HEK293 (cell line): ENCODE data around the gene RGS14.

Source experiments
- CTCF ChIA-PET: fragments of 350-600 bp; formaldehyde crosslinking; extraction: SDS; loops from one replicate; lab custom pipeline; 2021; ENCODE audit warnings: antibody characterized with exemption; lab: Yijun Ruan, JAX
- POLR2A ChIA-PET: fragments of 300-600 bp; formaldehyde crosslinking; extraction: SDS; loops from one replicate; lab custom pipeline; 2020; ENCODE audit warnings: antibody characterized with exemption, inconsistent platforms; lab: Yijun Ruan, JAX
- H3K27ac ChIP-seq: fragments of 200-500 bp; sonication (Bioruptor generic); 2 replicates; pipeline ENCODE4 v1.5.1; 2014; ENCODE audit warnings: low read depth, low read length, control low read depth, inconsistent platforms; ENCODE audit errors: extremely low read depth
- H3K36me3 ChIP-seq, 2 experiments: fragments of 200-500 bp in 1 of 2; sonication (Bioruptor generic) in 1 of 2; 1 replicate in 1 of 2; 2 replicates in 1 of 2; pipeline ENCODE4 v1.5.1; 2014 to 2017; ENCODE audit warnings: inconsistent platforms in 2 of 2, low read length in 2 of 2; ENCODE audit not compliant: control insufficient read depth in 2 of 2, insufficient read depth in 1 of 2
- H3K4me1 ChIP-seq: fragments of 200-500 bp; sonication (Bioruptor generic); 2 replicates; pipeline ENCODE4 v1.5.1; 2014; ENCODE audit warnings: mild to moderate bottlenecking, low read length, inconsistent platforms; ENCODE audit not compliant: control insufficient read depth, insufficient read depth
- H3K4me3 ChIP-seq: 2 replicates; pipeline ENCODE4 v1.5.1; 2011; ENCODE audit warnings: low read depth, mild to moderate bottlenecking, control low read depth, low read length, moderate library complexity
- H3K9me3 ChIP-seq: fragments of 200-500 bp; sonication (Bioruptor generic); 2 replicates; pipeline ENCODE4 v1.5.1; 2014; ENCODE audit warnings: low read depth, low read length, inconsistent platforms; ENCODE audit not compliant: control insufficient read depth, insufficient read depth
- BCL11B ChIP-seq: fragments of 450-650 bp; formaldehyde crosslinking; IDR thresholded peaks from 2 replicates; pipeline ENCODE4 v1.5.1; 2016; ENCODE audit warnings: low read depth, missing biosample characterization, missing genetic modification characterization
- GLIS1 ChIP-seq: fragments of 450-650 bp; formaldehyde crosslinking; IDR thresholded peaks from 2 replicates; pipeline ENCODE4 v1.5.1; 2016; ENCODE audit warnings: missing biosample characterization, missing genetic modification characterization
- REST ChIP-seq: fragments of 450-650 bp; formaldehyde crosslinking; IDR thresholded peaks from 2 replicates; pipeline ENCODE4 v1.5.1; 2016; ENCODE audit warnings: missing biosample characterization, missing genetic modification characterization
- SCRT1 ChIP-seq: fragments of 450-650 bp; formaldehyde crosslinking; IDR thresholded peaks from 2 replicates; pipeline ENCODE4 v1.5.1; 2016; ENCODE audit warnings: missing biosample characterization, missing genetic modification characterization, borderline replicate concordance
- SCRT2 ChIP-seq: fragments of 450-650 bp; formaldehyde crosslinking; IDR thresholded peaks from 2 replicates; pipeline ENCODE4 v1.5.1; 2016; ENCODE audit warnings: missing biosample characterization, missing genetic modification characterization
- SP2 ChIP-seq: fragments of 450-650 bp; formaldehyde crosslinking; IDR thresholded peaks from 2 replicates; pipeline ENCODE4 v1.5.1; 2016; ENCODE audit warnings: missing biosample characterization, missing genetic modification characterization
- ZFP3 ChIP-seq: fragments of 450-650 bp; formaldehyde crosslinking; IDR thresholded peaks from 2 replicates; pipeline ENCODE4 v1.5.1; 2016; ENCODE audit warnings: low read depth, missing biosample characterization, missing genetic modification characterization
- ZIC2 ChIP-seq: fragments of 450-650 bp; formaldehyde crosslinking; IDR thresholded peaks from 2 replicates; pipeline ENCODE4 v1.5.1; 2016; ENCODE audit warnings: missing biosample characterization, missing genetic modification characterization
- ZNF146 ChIP-seq: fragments of 450-650 bp; formaldehyde crosslinking; IDR thresholded peaks from 2 replicates; pipeline ENCODE4 v1.5.1; 2016; ENCODE audit warnings: missing biosample characterization, missing genetic modification characterization
- ZNF26 ChIP-seq: fragments of 450-650 bp; formaldehyde crosslinking; IDR thresholded peaks from 2 replicates; pipeline ENCODE4 v1.5.1; 2016; ENCODE audit warnings: missing biosample characterization, missing genetic modification characterization
- ZNF391 ChIP-seq: fragments of 450-650 bp; formaldehyde crosslinking; IDR thresholded peaks from 2 replicates; pipeline ENCODE4 v1.5.1; 2016; ENCODE audit warnings: low read depth, missing biosample characterization, missing genetic modification characterization, borderline replicate concordance
- ZNF449 ChIP-seq: fragments of 450-650 bp; formaldehyde crosslinking; IDR thresholded peaks from 2 replicates; pipeline ENCODE4 v1.5.1; 2017; ENCODE audit warnings: missing biosample characterization, mild to moderate bottlenecking, missing genetic modification characterization, moderate library complexity
- ZNF514 ChIP-seq: fragments of 450-650 bp; formaldehyde crosslinking; IDR thresholded peaks from 2 replicates; pipeline ENCODE4 v1.5.1; 2016; ENCODE audit warnings: missing biosample characterization, missing genetic modification characterization
- ZNF623 ChIP-seq: fragments of 450-650 bp; formaldehyde crosslinking; IDR thresholded peaks from 2 replicates; pipeline ENCODE4 v1.5.1; 2016; ENCODE audit warnings: missing biosample characterization, missing genetic modification characterization
- ZSCAN18 ChIP-seq: fragments of 450-650 bp; formaldehyde crosslinking; IDR thresholded peaks from 2 replicates; pipeline ENCODE4 v1.5.1; 2016; ENCODE audit warnings: missing biosample characterization, missing genetic modification characterization
- ZSCAN23 ChIP-seq: fragments of 450-650 bp; formaldehyde crosslinking; IDR thresholded peaks from 2 replicates; pipeline ENCODE4 v1.5.1; 2016; ENCODE audit warnings: missing biosample characterization, missing genetic modification characterization
- TF ChIP-seq, protein P1 (sequence below): fragments of 450-650 bp; formaldehyde crosslinking; IDR thresholded peaks from 2 replicates; pipeline ENCODE4 v1.5.1; 2016; ENCODE audit warnings: missing biosample characterization, missing genetic modification characterization
- TF ChIP-seq, protein P2 (sequence below): fragments of 450-650 bp; formaldehyde crosslinking; IDR thresholded peaks from 2 replicates; pipeline ENCODE4 v1.5.1; 2016; ENCODE audit warnings: missing biosample characterization, missing genetic modification characterization

The RGS14 gene

GRCh38 chr5:177310757-177311391, 46.9 kb upstream of the RGS14 start (continued):
- no peak for TF ChIP-seq REST
- TF ChIP-seq ZNF146 (tag by site-specific recombination), result no peak
- TF ChIP-seq ZFP3 (tag by site-specific recombination), result no peak
- TF ChIP-seq SP2 (tag by site-specific recombination), result peak; percentile 40; the same call in 1 of the 2 replicates
- TF ChIP-seq, protein P1, sequence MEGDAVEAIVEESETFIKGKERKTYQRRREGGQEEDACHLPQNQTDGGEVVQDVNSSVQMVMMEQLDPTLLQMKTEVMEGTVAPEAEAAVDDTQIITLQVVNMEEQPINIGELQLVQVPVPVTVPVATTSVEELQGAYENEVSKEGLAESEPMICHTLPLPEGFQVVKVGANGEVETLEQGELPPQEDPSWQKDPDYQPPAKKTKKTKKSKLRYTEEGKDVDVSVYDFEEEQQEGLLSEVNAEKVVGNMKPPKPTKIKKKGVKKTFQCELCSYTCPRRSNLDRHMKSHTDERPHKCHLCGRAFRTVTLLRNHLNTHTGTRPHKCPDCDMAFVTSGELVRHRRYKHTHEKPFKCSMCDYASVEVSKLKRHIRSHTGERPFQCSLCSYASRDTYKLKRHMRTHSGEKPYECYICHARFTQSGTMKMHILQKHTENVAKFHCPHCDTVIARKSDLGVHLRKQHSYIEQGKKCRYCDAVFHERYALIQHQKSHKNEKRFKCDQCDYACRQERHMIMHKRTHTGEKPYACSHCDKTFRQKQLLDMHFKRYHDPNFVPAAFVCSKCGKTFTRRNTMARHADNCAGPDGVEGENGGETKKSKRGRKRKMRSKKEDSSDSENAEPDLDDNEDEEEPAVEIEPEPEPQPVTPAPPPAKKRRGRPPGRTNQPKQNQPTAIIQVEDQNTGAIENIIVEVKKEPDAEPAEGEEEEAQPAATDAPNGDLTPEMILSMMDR (tag by site-specific recombination), result no peak
- no peak for TF ChIP-seq ZSCAN18 (tag by site-specific recombination)
- TF ChIP-seq SCRT1 (tag by site-specific recombination), result 0 out of 2 replicates have a peak, but pooled peaks have one; percentile 19
- 0 out of 2 replicates have a peak, but pooled peaks have one; percentile 6 for TF ChIP-seq GLIS1
- TF ChIP-seq, protein P2, sequence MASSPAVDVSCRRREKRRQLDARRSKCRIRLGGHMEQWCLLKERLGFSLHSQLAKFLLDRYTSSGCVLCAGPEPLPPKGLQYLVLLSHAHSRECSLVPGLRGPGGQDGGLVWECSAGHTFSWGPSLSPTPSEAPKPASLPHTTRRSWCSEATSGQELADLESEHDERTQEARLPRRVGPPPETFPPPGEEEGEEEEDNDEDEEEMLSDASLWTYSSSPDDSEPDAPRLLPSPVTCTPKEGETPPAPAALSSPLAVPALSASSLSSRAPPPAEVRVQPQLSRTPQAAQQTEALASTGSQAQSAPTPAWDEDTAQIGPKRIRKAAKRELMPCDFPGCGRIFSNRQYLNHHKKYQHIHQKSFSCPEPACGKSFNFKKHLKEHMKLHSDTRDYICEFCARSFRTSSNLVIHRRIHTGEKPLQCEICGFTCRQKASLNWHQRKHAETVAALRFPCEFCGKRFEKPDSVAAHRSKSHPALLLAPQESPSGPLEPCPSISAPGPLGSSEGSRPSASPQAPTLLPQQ (tag by site-specific recombination), result no peak
- TF ChIP-seq ZIC2, result peak; percentile 46
- no peak for TF ChIP-seq ZNF514 (tag by site-specific recombination)
- TF ChIP-seq ZNF623, result peak; percentile 48
- TF ChIP-seq ZNF26, result no peak

DNA sequence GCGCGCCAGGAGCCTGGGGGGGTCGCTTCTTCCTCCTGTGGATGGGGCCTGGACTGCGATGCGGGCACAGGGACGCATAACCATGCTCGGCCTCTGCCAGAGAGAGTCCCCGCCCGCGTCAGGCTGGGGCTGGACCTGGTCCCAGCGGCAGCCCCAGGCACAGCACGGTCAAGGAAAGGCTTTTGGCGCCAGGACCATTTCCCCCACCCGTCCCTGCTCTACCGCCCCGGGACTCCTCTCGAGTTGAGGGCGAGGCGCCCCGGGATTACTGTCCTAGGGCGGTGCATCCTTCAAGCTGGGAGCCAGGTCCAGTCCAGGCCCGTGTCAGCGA, 46.4 kb upstream of the RGS14 start:
- ChIA-PET CTCF (interaction anchor here (0.8 to 3.3 kb wide), 5 partner anchors 59 to 197 kb away, joined by 3 to 15 read pairs (median 7); no protein-coding TSS in a partner anchor), POLR2A (interaction anchor here (1.3 to 2.4 kb wide), 6 partner anchors 8 to 184 kb away, joined by 3 to 12 read pairs (median 10); partner anchors contain the start of genes LMAN2, PRELID1 and RAB24)
- Histone ChIP-seq H3K9me3 (no peaks in the 10 kb centered on the region), H3K4me1 (peaks cover 5% of the 10 kb centered on the region), H3K36me3 (peaks cover 0 to 32% of the 10 kb centered on the region in 2 experiments; a peak in 1 of 3 replicates), H3K4me3 (peak overlapping the region; percentile 86), H3K27ac (peak overlapping the region; percentile 35)
- TF ChIP-seq ZNF449 (no peak), SCRT2 (tag by site-specific recombination) (0 out of 2 replicates have a peak, but pooled peaks have one; percentile 6), BCL11B (tag by site-specific recombination) (peak; percentile 14; the same call in 1 of the 2 replicates), ZSCAN23 (tag by site-specific recombination) (no peak), ZNF391 (tag by site-specific recombination) (peak; percentile 33; the same call in 1 of the 2 replicates)
